SIG-M5 (cell line): ENCODE data around the gene PCSK2.

Experiments used
- DNase-seq: peaks from one replicate; lab custom pipeline; 2025; lab: John Stamatoyannopoulos, UW

PCSK2 gene

GRCh38 chr20:17248224-17248623 is 21.4 kb downstream of the PCSK2 start:
- DNase-seq = no peak

- no peak for DNase-seq
Measured at GRCh38 chr20:17262786-17263185, 35.9 kb downstream of the PCSK2 start.

- no peak for DNase-seq
Measured at GRCh38 chr20:17273717-17274116, 46.9 kb downstream of the PCSK2 start.

GRCh38 chr20:17276101-17276500 is 49.3 kb downstream of the PCSK2 start:
- no peak for DNase-seq

- DNase-seq = no peak
Measured at GRCh38 chr20:17281478-17281877, 54.6 kb downstream of the PCSK2 start.

GRCh38 chr20:17282501-17282900 is 55.7 kb downstream of the PCSK2 start:
- no peak for DNase-seq

- DNase-seq = no peak
Measured at GRCh38 chr20:17287503-17287902, 60.7 kb downstream of the PCSK2 start.

- DNase-seq = no peak
Measured at GRCh38 chr20:17287998-17288397, 61.2 kb downstream of the PCSK2 start.

GRCh38 chr20:17295151-17295726 is 68.4 kb downstream of the PCSK2 start:
- no peak for DNase-seq

- no peak for DNase-seq
Measured at GRCh38 chr20:17295991-17296390, 69.2 kb downstream of the PCSK2 start.

- no peak for DNase-seq
Measured at GRCh38 chr20:17298171-17298570, 71.3 kb downstream of the PCSK2 start.

GRCh38 chr20:17298751-17299150 is 71.9 kb downstream of the PCSK2 start:
- no peak for DNase-seq

GRCh38 chr20:17300113-17300512 is 73.3 kb downstream of the PCSK2 start:
- DNase-seq = no peak

- DNase-seq = no peak
Measured at GRCh38 chr20:17304774-17305173, 77.9 kb downstream of the PCSK2 start.

GRCh38 chr20:17306427-17306826 is 79.6 kb downstream of the PCSK2 start:
- no peak for DNase-seq

- no peak for DNase-seq
Measured at GRCh38 chr20:17314264-17314663, 87.4 kb downstream of the PCSK2 start.

- DNase-seq = no peak
Measured at GRCh38 chr20:17315407-17316231, 88.8 kb downstream of the PCSK2 start.

GRCh38 chr20:17316316-17317038 is 89.6 kb downstream of the PCSK2 start:
- no peak for DNase-seq

GRCh38 chr20:17317341-17317740 is 90.5 kb downstream of the PCSK2 start:
- DNase-seq = no peak

GRCh38 chr20:17320456-17320855 is 93.6 kb downstream of the PCSK2 start:
- no peak for DNase-seq

GRCh38 chr20:17326096-17326495 is 99.3 kb downstream of the PCSK2 start:
- DNase-seq = no peak

- DNase-seq = no peak
Measured at GRCh38 chr20:17327185-17328148, 100.6 kb downstream of the PCSK2 start.
